Measurements from ENCODE around the gene GATA2. TPM values are rescaled to one million over a fixed set of nuclear protein-coding genes. Genes with fewer than 3 reads are reported as not detected.
A peak's percentile ranks its signal among the peaks of the same experiment; 100 is the strongest.

GATA2 gene
- total and polyA plus RNA-seq, 2 of the 8 experiments (the other 6 are each of a cell fraction or from before 2014, with no cell fraction given): 0.03 to 0.30 TPM

- Histone ChIP-seq H4K8ac (ENCODE audit: extremely low read depth, insufficient read depth, low read length) (no peak overlapping the region; the same call in 1 of the 2 replicates), H2AK5ac (ENCODE audit: low read depth, low read length) (no peak overlapping the region), H3K9ac (replicated peaks in 1 of 4; ENCODE audit: extremely low read depth in 1 of 4, low read depth in 3 of 4, low read length in 3 of 4) (no peak overlapping the region), H4K20me1 (replicated peaks in 1 of 2; ENCODE audit: control insufficient read depth in 1 of 2, insufficient read depth in 2 of 2, low read length in 2 of 2) (peaks cover 15 to 29% of the 10 kb centered on the region in 2 experiments), H3K79me1 (ENCODE audit: low read depth, low read length) (no peaks in the 10 kb centered on the region), H3K4me2 (ENCODE audit: insufficient read depth in 1 of 2, low read depth in 2 of 2, low read length in 2 of 2) (peak overlapping the region; percentile 63 to 95), H2BK5ac (ENCODE audit: low read depth, low read length) (peak overlapping the region; percentile 8; the same call in 1 of the 2 replicates), H3K27ac (ENCODE audit: low read depth, low read length) (no peak overlapping the region), H2BK120ac (replicated peaks; ENCODE audit: low read depth, low read length) (no peak overlapping the region), H3K4me3 (ENCODE audit: extremely low read depth in 1 of 4, insufficient read depth in 2 of 4, low read depth in 3 of 4, low read length in 4 of 4) (peak overlapping the region; percentile 4 to 63 (median 18)), H3K23ac (ENCODE audit: insufficient read length) (no peak overlapping the region), H3K79me2 (ENCODE audit: control insufficient read depth in 1 of 2, insufficient read depth in 2 of 2, low read length in 2 of 2) (no peaks in the 10 kb centered on the region), H4K5ac (ENCODE audit: insufficient read length, low read depth, low read length) (no peak overlapping the region), H3K27me3 (replicated peaks in 1 of 4; ENCODE audit: control insufficient read depth in 3 of 4, extremely low read depth in 1 of 4, insufficient read depth in 3 of 4, low read length in 3 of 4) (peaks cover 98 to 100% (median 99%) of the 10 kb centered on the region in 4 experiments), H3K18ac (ENCODE audit: extremely low read depth, low read length) (peak overlapping the region; percentile 32; the same call in 1 of the 2 replicates), H2BK12ac (ENCODE audit: low read depth, low read length) (0 out of 2 replicates have a peak overlapping the region, but pooled peaks have one; percentile 44), H3K9me3 (ENCODE audit: insufficient read depth in 2 of 2, low read depth in 1 of 2, low read length in 1 of 2) (no peaks in the 10 kb centered on the region), H3K14ac (ENCODE audit: insufficient read length) (no peak overlapping the region), H3K36me3 (ENCODE audit: control insufficient read depth in 2 of 4, insufficient read depth in 4 of 4, low read length in 3 of 4) (peaks cover 0 to 12% (median 0%) of the 10 kb centered on the region in 4 experiments; a peak in 1 of 8 replicates), H2BK20ac (ENCODE audit: low read length) (peak overlapping the region; percentile 61; the same call in 1 of the 2 replicates), H3K4ac (replicated peaks; ENCODE audit: insufficient read length, low read depth, low read length) (no peak overlapping the region), H3K56ac (replicated peaks; ENCODE audit: insufficient read length, low read depth, low read length) (no peak overlapping the region), H2BK15ac (ENCODE audit: low read length) (no peak overlapping the region), H4K91ac (replicated peaks; ENCODE audit: insufficient read length, low read length) (no peak overlapping the region), H2AFZ (ENCODE audit: low read length) (no peak overlapping the region), H3K4me1 (replicated peaks in 1 of 4; ENCODE audit: control insufficient read depth in 3 of 4, insufficient read depth in 4 of 4, low read length in 3 of 4) (peaks cover 3 to 84% (median 54%) of the 10 kb centered on the region in 4 experiments), H3K23me2 (ENCODE audit: low read depth, low read length) (peaks cover 24% of the 10 kb centered on the region; the same call in 1 of the 2 replicates)
- DNase-seq (ENCODE audit: low read depth in 1 of 2, low spot score in 2 of 2) (no peak), FAIRE-seq (no peak)
- 1% methylated on average over 25 of the region's 26 CpGs; no CpG with 5 or more reads in 1 of the 2 experiments for WGBS, 2 experiments (ENCODE audit: extremely low coverage in 1 of 2, insufficient coverage in 1 of 2, insufficient read length in 1 of 2, insufficient replicate concordance in 2 of 2, low coverage in 1 of 2, low lambda C conversion rate in 2 of 2, missing lambda C conversion rate in 1 of 2)
- CTCF ChIA-PET (ENCODE audit: partially characterized antibody): interaction anchor here (0.6 to 3.7 kb wide), 21 partner anchors 9 to 319 kb away, joined by 3 to 38 read pairs (median 4); no protein-coding TSS in a partner anchor
- POLR2A ChIA-PET (ENCODE audit: partially characterized antibody): interaction anchor here (1.2 to 1.3 kb wide), 2 partner anchors 57 to 367 kb away, joined by 3 to 5 read pairs; no protein-coding TSS in a partner anchor
- TF ChIP-seq RNF2 (IDR thresholded peaks at IDR 0.05; ENCODE audit: borderline replicate concordance, low read depth, low read length, missing control alignments, poor library complexity, severe bottlenecking) (peak; percentile 96), KDM4A (IDR thresholded peaks at IDR 0.05; ENCODE audit: low read depth, low read length, severe bottlenecking) (peak; percentile 12), TBP (IDR thresholded peaks at IDR 0.05; ENCODE audit: low read depth, low read length) (no peak), JUND (IDR thresholded peaks at IDR 0.05; ENCODE audit: low read length) (no peak), CBX8 (IDR thresholded peaks at IDR 0.05; ENCODE audit: borderline replicate concordance, low read depth, low read length) (no peak)
Observed at GRCh38 chr3:128489674-128489926, 3.4 kb downstream of the GATA2 start.
